Measurements from ENCODE around the gene C10orf95. TPM values are rescaled to one million over a fixed set of nuclear protein-coding genes. Genes with fewer than 3 reads are reported as not detected.

Gene C10orf95
- total RNA-seq, 5 donors from 2014 or later (not counting 1 experiment from before 2014, with no cell fraction given): 0.23 to 0.92 (median 0.55) TPM; not detected in 1

- Histone ChIP-seq H3K27ac (ENCODE audit: low read length) (no peak overlapping the region), H3K36me3 (ENCODE audit: control insufficient read depth in 2 of 2, extremely low read depth in 1 of 2, insufficient read depth in 1 of 2, low read length in 1 of 2) (peaks cover 3% of the 10 kb centered on the region in 2 donors), H3K4me1 (ENCODE audit: control insufficient read depth in 1 of 2, extremely low read depth in 1 of 2, insufficient read depth in 2 of 2, low read length in 2 of 2) (peaks cover 5 to 9% of the 10 kb centered on the region in 2 experiments), H3K4me3 (ENCODE audit: control insufficient read depth in 1 of 2, extremely low read depth in 1 of 2, low read length in 1 of 2) (no peak overlapping the region), H3K9me3 (no peaks in the 10 kb centered on the region), H3K27me3 (replicated peaks in 1 of 2; ENCODE audit: control insufficient read depth in 2 of 2, extremely low read depth in 1 of 2, insufficient read depth in 2 of 2, low read length in 1 of 2) (no peaks in the 10 kb centered on the region)
- no peak overlapping the region for H3K27ac Mint-ChIP-seq
- no peaks in the 10 kb centered on the region for H3K27me3 Mint-ChIP-seq
- DNase-seq (no peak), ATAC-seq (replicated peaks in 1 of 4) (no peak)
- WGBS (ENCODE audit: insufficient coverage): 76% methylated on average over 2 of the region's 6 CpGs
- no peaks in the 10 kb centered on the region for H3K9me3 Mint-ChIP-seq
- ChIA-PET POLR2A (interaction anchor here (0.6 to 0.7 kb wide), 3 partner anchors 165 to 1069 kb away, joined by 4 read pairs; no protein-coding TSS in a partner anchor), CTCF (no interaction called here)
- H3K36me3 Mint-ChIP-seq: peaks cover 4% of the 10 kb centered on the region
- H3K4me3 Mint-ChIP-seq: no peak overlapping the region
- H3K4me1 Mint-ChIP-seq: peaks cover 5 to 6% (median 6%) of the 10 kb centered on the region in 3 donors
Measured at GRCh38 chr10:102467971-102468438, 16.7 kb upstream of the C10orf95 start.

- H3K36me3 Mint-ChIP-seq: peaks cover 4% of the 10 kb centered on the region
Measured at GRCh38 chr10:102467318-102467717, 16.0 kb upstream of the C10orf95 start.

GRCh38 chr10:102465466-102465865 is 14.1 kb upstream of the C10orf95 start:
- Histone ChIP-seq H3K36me3 (ENCODE audit: control insufficient read depth in 2 of 2, extremely low read depth in 1 of 2, insufficient read depth in 1 of 2, low read length in 1 of 2) (peaks cover 3% of the 10 kb centered on the region in 2 donors), H3K4me1 (ENCODE audit: control insufficient read depth in 1 of 2, extremely low read depth in 1 of 2, insufficient read depth in 2 of 2, low read length in 2 of 2) (peaks cover 5 to 22% of the 10 kb centered on the region in 2 experiments), H3K9me3 (no peaks in the 10 kb centered on the region), H3K4me3 (ENCODE audit: control insufficient read depth in 1 of 2, extremely low read depth in 1 of 2, low read length in 1 of 2) (no peak overlapping the region), H3K27me3 (replicated peaks in 1 of 2; ENCODE audit: control insufficient read depth in 2 of 2, extremely low read depth in 1 of 2, insufficient read depth in 2 of 2, low read length in 1 of 2) (no peaks in the 10 kb centered on the region), H3K27ac (ENCODE audit: low read length) (no peak overlapping the region)
- Mint-ChIP-seq H3K9me3 (no peaks in the 10 kb centered on the region), H3K27me3 (no peaks in the 10 kb centered on the region), H3K27ac (no peak overlapping the region), H3K4me3 (no peak overlapping the region), H3K36me3 (peaks cover 4% of the 10 kb centered on the region), H3K4me1 (peaks cover 21 to 26% (median 26%) of the 10 kb centered on the region in 3 donors)
- ATAC-seq (replicated peaks in 1 of 4) (no peak), DNase-seq (no peak)
- WGBS (ENCODE audit: insufficient coverage): no CpG with 5 or more reads among the region's 3 CpGs
- ChIA-PET POLR2A (no interaction called here), CTCF (no interaction called here)

More at GRCh38 chr10:102467318-102467717, 16.0 kb upstream of the C10orf95 start:
- CTCF ChIA-PET: no interaction called here
- H3K27me3 ChIP-seq (replicated peaks in 1 of 2; ENCODE audit: control insufficient read depth in 2 of 2, extremely low read depth in 1 of 2, insufficient read depth in 2 of 2, low read length in 1 of 2): no peaks in the 10 kb centered on the region
- peaks cover 3% of the 10 kb centered on the region in 2 donors for H3K36me3 ChIP-seq (ENCODE audit: control insufficient read depth in 2 of 2, extremely low read depth in 1 of 2, insufficient read depth in 1 of 2, low read length in 1 of 2)
- H3K4me1 Mint-ChIP-seq: peaks cover 6 to 8% (median 8%) of the 10 kb centered on the region in 3 donors
- H3K27ac ChIP-seq (ENCODE audit: low read length): no peak overlapping the region
- H3K9me3 Mint-ChIP-seq: no peaks in the 10 kb centered on the region
- H3K9me3 ChIP-seq: no peaks in the 10 kb centered on the region
- H3K4me3 Mint-ChIP-seq: no peak overlapping the region
- H3K27me3 Mint-ChIP-seq: no peaks in the 10 kb centered on the region
- H3K4me3 ChIP-seq (ENCODE audit: control insufficient read depth in 1 of 2, extremely low read depth in 1 of 2, low read length in 1 of 2): no peak overlapping the region
- DNase-seq (no peak), ATAC-seq (replicated peaks in 1 of 4) (no peak)
- 100% methylated on average over 3 of the region's 6 CpGs for WGBS (ENCODE audit: insufficient coverage)
- H3K4me1 ChIP-seq (ENCODE audit: control insufficient read depth in 1 of 2, extremely low read depth in 1 of 2, insufficient read depth in 2 of 2, low read length in 2 of 2): peaks cover 0 to 7% of the 10 kb centered on the region in 2 experiments
- POLR2A ChIA-PET: no interaction called here
- no peak overlapping the region for H3K27ac Mint-ChIP-seq

DNA sequence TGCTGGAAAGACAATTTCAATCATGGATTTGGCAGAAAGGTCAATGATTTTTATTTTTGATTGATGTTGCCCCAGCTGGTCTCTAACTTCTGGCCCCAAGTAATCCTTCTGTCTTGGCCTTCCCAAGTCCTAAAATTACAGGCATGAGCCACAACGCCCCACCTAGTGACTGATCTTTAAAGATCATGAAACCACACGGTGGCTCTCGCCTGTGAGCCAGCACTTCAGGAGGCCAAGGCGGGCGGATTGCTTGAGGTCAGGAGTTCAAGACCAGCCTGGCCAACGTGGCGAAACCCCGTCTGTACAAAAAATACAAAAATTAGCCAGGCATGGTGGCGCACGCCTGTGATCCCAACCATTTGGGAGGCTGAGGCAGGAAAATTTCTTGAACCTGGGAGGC is 12.6 kb upstream of the C10orf95 start:
- Histone ChIP-seq H3K9me3 (no peaks in the 10 kb centered on the region), H3K27me3 (replicated peaks in 1 of 2; ENCODE audit: control insufficient read depth in 2 of 2, extremely low read depth in 1 of 2, insufficient read depth in 2 of 2, low read length in 1 of 2) (no peaks in the 10 kb centered on the region), H3K27ac (ENCODE audit: low read length) (no peak overlapping the region), H3K4me1 (ENCODE audit: control insufficient read depth in 1 of 2, extremely low read depth in 1 of 2, insufficient read depth in 2 of 2, low read length in 2 of 2) (peaks cover 5 to 23% of the 10 kb centered on the region in 2 experiments), H3K36me3 (ENCODE audit: control insufficient read depth in 2 of 2, extremely low read depth in 1 of 2, insufficient read depth in 1 of 2, low read length in 1 of 2) (peaks cover 0 to 3% of the 10 kb centered on the region in 2 donors), H3K4me3 (ENCODE audit: control insufficient read depth in 1 of 2, extremely low read depth in 1 of 2, low read length in 1 of 2) (no peak overlapping the region)
- Mint-ChIP-seq H3K27me3 (no peaks in the 10 kb centered on the region), H3K36me3 (no peaks in the 10 kb centered on the region), H3K27ac (no peak overlapping the region), H3K4me1 (peaks cover 21 to 28% (median 26%) of the 10 kb centered on the region in 3 donors), H3K4me3 (no peak overlapping the region), H3K9me3 (no peaks in the 10 kb centered on the region)
- no peak for ATAC-seq (replicated peaks in 1 of 4)
- no peak for DNase-seq
- 86% methylated on average over 10 of the region's 10 CpGs for WGBS (ENCODE audit: insufficient coverage)
- POLR2A ChIA-PET: no interaction called here
- CTCF ChIA-PET: no interaction called here

DNA sequence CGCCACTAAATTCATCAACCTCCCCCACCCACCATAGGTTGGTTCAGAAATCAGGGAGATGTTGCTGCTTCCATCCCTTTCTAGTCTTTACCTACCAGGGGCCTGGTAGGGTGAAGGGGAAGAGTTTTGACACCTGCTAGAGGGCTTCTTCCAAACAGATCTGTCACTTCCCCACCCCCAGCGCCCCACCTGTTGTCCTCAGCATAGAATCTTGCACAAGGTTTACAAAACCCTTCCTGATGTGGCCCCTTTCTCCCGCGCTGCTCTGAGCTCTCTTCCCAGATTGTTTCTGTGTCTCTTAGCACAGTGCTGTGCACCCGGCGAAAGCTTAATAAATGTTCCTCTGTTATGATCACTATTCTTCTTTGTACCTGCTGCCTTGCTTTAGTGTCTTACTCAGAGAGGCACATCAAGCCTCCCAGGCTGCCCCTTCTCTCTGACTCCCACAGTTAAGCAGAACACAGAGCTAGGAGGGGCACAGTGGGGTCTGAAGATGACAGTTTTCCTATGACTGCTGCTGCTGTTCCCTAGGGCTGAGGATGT is 11.2 kb upstream of the C10orf95 start:
- WGBS (ENCODE audit: insufficient coverage): 73% methylated on average over 5 of the region's 6 CpGs
- H3K36me3 Mint-ChIP-seq: no peaks in the 10 kb centered on the region
- H3K9me3 ChIP-seq: no peaks in the 10 kb centered on the region
- ATAC-seq (replicated peaks in 1 of 4) (no peak), DNase-seq (no peak)
- no peaks in the 10 kb centered on the region for H3K27me3 ChIP-seq (replicated peaks in 1 of 2; ENCODE audit: control insufficient read depth in 2 of 2, extremely low read depth in 1 of 2, insufficient read depth in 2 of 2, low read length in 1 of 2)
- ChIA-PET CTCF (interaction anchor here (0.7 to 2.7 kb wide), 4 partner anchors 12 to 40 kb away, joined by 5 to 11 read pairs (median 6); partner anchors contain the start of genes ACTR1A (in 1 of the 2) and C10orf95 (in 1 of the 2)), POLR2A (no interaction called here)
- H3K27me3 Mint-ChIP-seq: no peaks in the 10 kb centered on the region
- peak overlapping the region in 1 of 2 donors; percentile 10 for H3K27ac Mint-ChIP-seq
- peaks cover 5 to 23% of the 10 kb centered on the region in 2 experiments for H3K4me1 ChIP-seq (ENCODE audit: control insufficient read depth in 1 of 2, extremely low read depth in 1 of 2, insufficient read depth in 2 of 2, low read length in 2 of 2)
- H3K27ac ChIP-seq (ENCODE audit: low read length): no peak overlapping the region
- peaks cover 21 to 30% (median 26%) of the 10 kb centered on the region in 3 donors for H3K4me1 Mint-ChIP-seq
- no peaks in the 10 kb centered on the region for H3K9me3 Mint-ChIP-seq
- H3K4me3 Mint-ChIP-seq: peak overlapping the region; percentile 85 to 95 (median 86)
- H3K36me3 ChIP-seq (ENCODE audit: control insufficient read depth in 2 of 2, extremely low read depth in 1 of 2, insufficient read depth in 1 of 2, low read length in 1 of 2): no peaks in the 10 kb centered on the region
- no peak overlapping the region for H3K4me3 ChIP-seq (ENCODE audit: control insufficient read depth in 1 of 2, extremely low read depth in 1 of 2, low read length in 1 of 2)

- Mint-ChIP-seq H3K4me1 (peaks cover 21 to 32% (median 26%) of the 10 kb centered on the region in 3 donors), H3K4me3 (peak overlapping the region; percentile 85 to 95 (median 86)), H3K27ac (peak overlapping the region; percentile 64 to 80), H3K9me3 (no peaks in the 10 kb centered on the region), H3K27me3 (no peaks in the 10 kb centered on the region), H3K36me3 (no peaks in the 10 kb centered on the region)
- no peaks in the 10 kb centered on the region for H3K9me3 ChIP-seq
- peak overlapping the region; percentile 48 for H3K27ac ChIP-seq (ENCODE audit: low read length)
- H3K4me1 ChIP-seq (ENCODE audit: control insufficient read depth in 1 of 2, extremely low read depth in 1 of 2, insufficient read depth in 2 of 2, low read length in 2 of 2): peaks cover 5 to 23% of the 10 kb centered on the region in 2 experiments
- no peaks in the 10 kb centered on the region for H3K27me3 ChIP-seq (replicated peaks in 1 of 2; ENCODE audit: control insufficient read depth in 2 of 2, extremely low read depth in 1 of 2, insufficient read depth in 2 of 2, low read length in 1 of 2)
- POLR2A ChIA-PET: interaction anchor here (0.5 to 1.0 kb wide), 7 partner anchors 12 to 100 kb away, joined by 3 to 8 read pairs (median 3); partner anchors contain the start of genes ACTR1A (in 1 of the 2) and NFKB2 (in 1 of the 2)
- CTCF ChIA-PET: interaction anchor here (0.6 to 2.7 kb wide), 12 partner anchors 8 to 232 kb away, joined by 3 to 11 read pairs (median 4); partner anchors contain the start of genes ACTR1A (in 1 of the 2), C10orf95 (in 1 of the 2) and FBXL15 (in 1 of the 2)
- peaks cover under 1 to 2% of the 10 kb centered on the region in 2 donors for H3K36me3 ChIP-seq (ENCODE audit: control insufficient read depth in 2 of 2, extremely low read depth in 1 of 2, insufficient read depth in 1 of 2, low read length in 1 of 2)
- 2% methylated on average over 46 of the region's 54 CpGs for WGBS (ENCODE audit: insufficient coverage)
- H3K4me3 ChIP-seq (ENCODE audit: control insufficient read depth in 1 of 2, extremely low read depth in 1 of 2, low read length in 1 of 2): peak overlapping the region; percentile 55 to 75
- ATAC-seq (replicated peaks in 1 of 4) (peak; percentile 99 to 100 (median 100)), DNase-seq (peak; percentile 83 to 96 (median 90))
Measured at GRCh38 chr10:102461187-102462054, 10.1 kb upstream of the C10orf95 start.
